ENCODE measurements around the gene COL4A2. TPM values are rescaled to one million over a fixed set of nuclear protein-coding genes. Genes with fewer than 3 reads are reported as not detected.

The COL4A2 gene
- polyA plus RNA-seq, 1 donor from 2014 or later = not detected

GRCh38 chr13:110517505-110518225 is 210.6 kb downstream of the COL4A2 start:
- Mint-ChIP-seq H3K4me1 (peaks cover 0 to 4% (median 3%) of the 10 kb centered on the region in 3 donors), H3K27me3 (peaks cover 12% of the 10 kb centered on the region), H3K9me3 (no peaks in the 10 kb centered on the region), H3K4me3 (no peak overlapping the region), H3K27ac (no peak overlapping the region), H3K36me3 (no peaks in the 10 kb centered on the region)

- H3K27me3 Mint-ChIP-seq = peaks cover 15% of the 10 kb centered on the region
Measured at GRCh38 chr13:110518226-110518525, 211.1 kb downstream of the COL4A2 start.

DNA sequence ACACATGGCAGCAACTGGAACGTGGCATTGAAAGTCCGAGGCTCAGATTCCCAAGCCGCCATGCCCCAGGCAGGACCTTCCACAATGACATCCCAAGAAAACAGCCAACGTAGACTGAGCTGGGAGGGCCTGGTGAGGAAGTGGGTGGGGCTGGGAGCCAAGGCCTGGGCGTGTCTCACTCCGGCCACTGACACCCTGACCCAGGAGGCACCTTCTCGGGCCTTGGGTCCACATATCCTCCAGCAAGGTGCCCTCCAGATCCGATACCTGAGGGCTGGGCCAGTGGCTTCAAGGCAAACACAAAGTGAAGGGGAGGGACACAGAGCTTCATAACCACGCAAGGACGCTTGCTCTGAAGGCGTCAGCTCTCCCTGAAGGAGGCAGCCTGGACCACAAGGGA is 211.5 kb downstream of the COL4A2 start:
- Mint-ChIP-seq H3K36me3 (peaks cover 2% of the 10 kb centered on the region), H3K27me3 (peaks cover 15% of the 10 kb centered on the region), H3K27ac (peak overlapping the region in 1 of 3 donors; percentile 74), H3K9me3 (no peaks in the 10 kb centered on the region), H3K4me1 (peaks cover 3 to 4% (median 4%) of the 10 kb centered on the region in 3 donors), H3K4me3 (no peak overlapping the region)

More at GRCh38 chr13:110518226-110518525, 211.1 kb downstream of the COL4A2 start:
- peaks cover 2% of the 10 kb centered on the region for H3K36me3 Mint-ChIP-seq
- peaks cover 3 to 4% (median 4%) of the 10 kb centered on the region in 3 donors for H3K4me1 Mint-ChIP-seq
- no peaks in the 10 kb centered on the region for H3K9me3 Mint-ChIP-seq
- H3K4me3 Mint-ChIP-seq = no peak overlapping the region
- peak overlapping the region in 1 of 3 donors; percentile 74 for H3K27ac Mint-ChIP-seq

GRCh38 chr13:110519046-110519445 is 212.0 kb downstream of the COL4A2 start:
- Mint-ChIP-seq H3K36me3 (peaks cover 2% of the 10 kb centered on the region), H3K4me1 (peaks cover 3 to 4% (median 4%) of the 10 kb centered on the region in 3 donors), H3K27ac (no peak overlapping the region), H3K4me3 (no peak overlapping the region), H3K9me3 (no peaks in the 10 kb centered on the region), H3K27me3 (peaks cover 15% of the 10 kb centered on the region)

- Mint-ChIP-seq H3K4me3 (no peak overlapping the region), H3K27me3 (peaks cover 20% of the 10 kb centered on the region), H3K4me1 (peaks cover 3 to 5% (median 4%) of the 10 kb centered on the region in 3 donors), H3K36me3 (peaks cover 2% of the 10 kb centered on the region), H3K9me3 (no peaks in the 10 kb centered on the region), H3K27ac (no peak overlapping the region)
Measured at GRCh38 chr13:110519506-110519905, 212.4 kb downstream of the COL4A2 start.

DNA sequence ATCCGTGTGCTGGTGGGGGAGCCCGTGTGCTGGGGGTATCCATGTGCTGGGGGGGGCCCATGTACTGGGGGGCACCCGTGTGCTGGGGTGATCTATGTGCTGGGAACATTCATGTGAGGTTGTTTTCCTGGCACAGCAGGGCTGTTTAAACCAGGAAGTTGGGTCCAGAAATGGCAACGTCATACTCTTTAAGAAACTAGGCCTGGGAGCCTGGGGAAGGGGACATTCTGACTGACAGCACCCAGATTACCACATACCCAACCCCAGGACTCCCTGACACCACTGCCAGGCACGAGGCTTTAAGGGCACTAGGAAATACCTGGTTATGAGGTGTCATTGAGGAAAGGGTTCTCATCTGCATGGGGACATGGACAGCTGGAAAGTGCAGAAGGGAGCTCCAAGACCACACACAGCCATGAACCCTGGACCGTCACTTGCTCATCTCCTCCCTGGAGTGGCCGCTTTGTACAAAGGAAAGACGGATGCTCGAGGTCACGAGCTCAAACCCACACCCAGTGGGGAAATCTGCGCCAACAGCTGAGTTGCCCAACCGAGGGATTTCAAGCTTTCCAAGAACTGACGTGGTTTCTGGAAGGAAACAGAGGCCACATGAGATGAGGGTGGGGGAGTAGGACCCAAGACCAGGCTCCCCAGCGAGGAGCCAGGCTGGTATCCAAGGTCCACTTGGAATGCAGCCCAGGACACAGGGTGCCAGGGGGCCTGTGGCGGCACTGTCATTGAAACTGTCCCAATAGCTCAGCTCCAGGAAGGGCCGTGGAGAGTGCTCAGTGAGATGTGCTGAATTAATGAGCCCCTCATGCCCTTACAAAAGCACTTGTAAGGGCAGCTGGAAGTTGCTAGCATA is 213.6 kb downstream of the COL4A2 start:
- Mint-ChIP-seq H3K36me3 (peaks cover 2% of the 10 kb centered on the region), H3K9me3 (no peaks in the 10 kb centered on the region), H3K4me1 (peaks cover 3 to 9% (median 8%) of the 10 kb centered on the region in 3 donors), H3K4me3 (no peak overlapping the region), H3K27ac (no peak overlapping the region), H3K27me3 (peaks cover 26% of the 10 kb centered on the region)

DNA sequence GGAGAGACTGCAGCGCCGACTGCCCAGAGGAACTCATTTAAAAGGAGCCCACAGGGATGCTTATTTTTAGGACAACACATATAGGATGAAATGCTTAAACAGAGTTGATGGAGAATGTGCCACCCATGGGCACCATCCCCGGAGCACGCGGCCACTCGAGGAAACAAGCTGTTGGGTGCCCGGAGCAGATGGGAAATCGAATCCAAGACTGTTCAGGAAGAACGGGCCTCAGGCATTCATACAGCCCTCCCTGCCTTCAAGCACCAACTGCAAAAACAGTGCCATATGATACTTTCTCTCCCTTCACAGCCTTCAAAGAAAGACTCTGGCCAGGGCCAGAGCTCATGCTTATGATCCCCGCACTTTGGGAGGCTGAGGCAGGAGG is 214.2 kb downstream of the COL4A2 start:
- H3K27me3 Mint-ChIP-seq = peaks cover 23% of the 10 kb centered on the region
- no peak overlapping the region for H3K4me3 Mint-ChIP-seq
- peaks cover 2% of the 10 kb centered on the region for H3K36me3 Mint-ChIP-seq
- H3K9me3 Mint-ChIP-seq = no peaks in the 10 kb centered on the region
- no peak overlapping the region for H3K27ac Mint-ChIP-seq
- H3K4me1 Mint-ChIP-seq = peaks cover 3 to 13% (median 12%) of the 10 kb centered on the region in 3 donors

DNA sequence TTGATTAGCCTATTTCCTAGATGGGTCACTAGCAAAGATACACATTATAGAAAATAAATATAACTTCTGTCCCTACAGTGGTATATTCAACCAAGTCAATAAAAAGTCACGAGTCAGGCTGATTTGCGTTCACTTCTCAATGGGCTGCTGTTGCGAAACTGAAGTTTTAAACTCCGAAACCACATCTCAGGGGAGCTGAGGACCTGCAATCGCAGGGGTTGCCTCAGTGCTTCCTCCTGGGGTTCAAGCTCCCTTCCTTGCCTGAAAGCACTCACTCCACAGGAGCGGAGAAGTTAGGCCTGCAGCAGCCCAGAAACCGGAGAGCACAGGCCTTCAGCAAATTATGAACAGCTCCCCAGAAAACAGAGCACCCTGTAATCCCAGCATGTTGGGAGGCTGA is 214.9 kb downstream of the COL4A2 start:
- Mint-ChIP-seq H3K4me1 (peaks cover 3 to 13% (median 12%) of the 10 kb centered on the region in 3 donors), H3K4me3 (no peak overlapping the region), H3K9me3 (no peaks in the 10 kb centered on the region), H3K27ac (peak overlapping the region in 1 of 3 donors; percentile 23), H3K27me3 (peaks cover 23% of the 10 kb centered on the region), H3K36me3 (peaks cover 2% of the 10 kb centered on the region)

- Mint-ChIP-seq H3K4me1 (peaks cover 3 to 13% (median 12%) of the 10 kb centered on the region in 3 donors), H3K36me3 (peaks cover 2% of the 10 kb centered on the region), H3K4me3 (peak overlapping the region in 1 of 4 donors; percentile 67), H3K27me3 (peaks cover 20% of the 10 kb centered on the region), H3K9me3 (no peaks in the 10 kb centered on the region), H3K27ac (no peak overlapping the region)
Measured at GRCh38 chr13:110522721-110523120, 215.6 kb downstream of the COL4A2 start.

GRCh38 chr13:110523180-110523579 is 216.1 kb downstream of the COL4A2 start:
- H3K27ac Mint-ChIP-seq = no peak overlapping the region
- H3K27me3 Mint-ChIP-seq = peaks cover 20% of the 10 kb centered on the region
- peak overlapping the region in 1 of 4 donors; percentile 67 for H3K4me3 Mint-ChIP-seq
- H3K36me3 Mint-ChIP-seq = peaks cover 2% of the 10 kb centered on the region
- H3K9me3 Mint-ChIP-seq = no peaks in the 10 kb centered on the region
- peaks cover 3 to 13% (median 12%) of the 10 kb centered on the region in 3 donors for H3K4me1 Mint-ChIP-seq

GRCh38 chr13:110523838-110524540 is 216.9 kb downstream of the COL4A2 start:
- Mint-ChIP-seq H3K9me3 (no peaks in the 10 kb centered on the region), H3K27ac (no peak overlapping the region), H3K4me1 (peaks cover 3 to 14% (median 13%) of the 10 kb centered on the region in 3 donors), H3K36me3 (peaks cover 2% of the 10 kb centered on the region), H3K27me3 (peaks cover 20% of the 10 kb centered on the region), H3K4me3 (peak overlapping the region in 2 of 4 donors; percentile 22 to 63)

DNA sequence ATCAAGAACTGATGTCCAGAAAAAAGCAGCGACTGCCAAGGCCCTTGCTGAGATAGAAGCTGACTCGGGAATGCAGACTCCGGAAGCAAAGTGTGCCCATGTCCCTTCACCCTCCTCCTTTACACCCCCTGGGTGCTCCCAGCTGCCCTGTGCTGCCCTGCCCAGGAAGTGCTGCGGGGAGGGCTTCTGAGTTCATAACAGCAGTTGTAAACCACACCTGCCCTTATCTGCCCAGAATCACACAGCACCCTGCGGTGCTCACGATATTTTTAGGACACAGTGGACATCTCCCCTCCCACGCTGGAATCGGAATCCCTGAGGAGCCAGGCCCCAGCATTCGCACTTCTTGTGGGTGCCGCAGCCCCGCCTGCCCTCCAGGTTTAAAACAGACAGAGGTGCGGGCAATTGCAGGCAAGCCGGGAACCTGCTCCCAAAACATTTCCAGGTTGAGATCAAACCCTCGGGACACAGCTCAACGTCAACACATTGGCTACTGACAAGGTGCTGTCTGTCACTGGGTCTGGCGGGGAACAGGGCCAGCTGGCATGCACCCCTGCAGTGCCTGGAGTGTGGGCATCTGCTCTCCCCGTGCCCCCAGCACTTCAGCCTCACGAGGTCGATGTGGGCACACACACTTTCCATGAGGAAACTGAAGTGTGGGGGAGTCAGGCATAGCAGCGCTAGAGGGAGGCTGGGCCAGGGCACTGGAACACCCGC is 217.6 kb downstream of the COL4A2 start:
- Mint-ChIP-seq H3K27ac (no peak overlapping the region), H3K9me3 (no peaks in the 10 kb centered on the region), H3K4me1 (peaks cover 3 to 14% (median 13%) of the 10 kb centered on the region in 3 donors), H3K4me3 (peak overlapping the region in 2 of 4 donors; percentile 22 to 73), H3K27me3 (peaks cover 20% of the 10 kb centered on the region), H3K36me3 (peaks cover 2% of the 10 kb centered on the region)

GRCh38 chr13:110525328-110526319 is 218.5 kb downstream of the COL4A2 start:
- Mint-ChIP-seq H3K27me3 (peaks cover 19% of the 10 kb centered on the region), H3K27ac (peak overlapping the region in 1 of 3 donors; percentile 84), H3K9me3 (no peaks in the 10 kb centered on the region), H3K4me1 (peaks cover 3 to 14% (median 13%) of the 10 kb centered on the region in 3 donors), H3K36me3 (peaks cover 2% of the 10 kb centered on the region), H3K4me3 (peak overlapping the region in 1 of 4 donors; percentile 23)
